ENCODE measurements around the gene SDCBP2.

GRCh38 chr20:1294497-1294896 lies 34.4 kb downstream of the SDCBP2 start:
- TF ChIP-seq CTCF (IDR thresholded peaks at IDR 0.05), result no peak
- no peak for TF ChIP-seq POLR2A (IDR thresholded peaks at IDR 0.05)
